ENCODE results near the gene COL15A1. TPM values are rescaled to one million over a fixed set of nuclear protein-coding genes. Genes with fewer than 3 reads are reported as not detected.
A peak's percentile ranks its signal among the peaks of the same experiment; 100 is the strongest.
"Not testable (repeated sequence)": the region's sequence is repeated elsewhere in the genome, so short reads cannot be mapped to it uniquely, and the experiment has no call there.

COL15A1 gene
- total RNA-seq, 2 donors from 2014 or later, result 73.3 to 75.0 TPM

- intact Hi-C loops (cut with DNase I), result loop anchor here in 1 of 2 donors (5.0 kb wide), 1 partner anchor 140 kb away; no protein-coding TSS in a partner anchor
- no peak for DNase-seq
- ATAC-seq, result no peak
Measured at GRCh38 chr9:99001892-99002291, 58.2 kb downstream of the COL15A1 start.

GRCh38 chr9:99002706-99003105 lies 59.0 kb downstream of the COL15A1 start:
- no peak for ATAC-seq
- no peak for DNase-seq
- intact Hi-C loops (cut with DNase I), result loop anchor here in 1 of 2 donors (5.0 kb wide), 1 partner anchor 140 kb away; no protein-coding TSS in a partner anchor

GRCh38 chr9:99003308-99003707 lies 59.6 kb downstream of the COL15A1 start:
- ATAC-seq (no peak), DNase-seq (no peak)
- intact Hi-C loops (cut with DNase I), result loop anchor here in 1 of 2 donors (5.0 kb wide), 1 partner anchor 139 kb away; no protein-coding TSS in a partner anchor

- no peak for DNase-seq
- intact Hi-C loops (cut with DNase I), result loop anchor here in 1 of 2 donors (5.0 kb wide), 1 partner anchor 138 kb away; no protein-coding TSS in a partner anchor
- ATAC-seq, result no peak
Measured at GRCh38 chr9:99004115-99004514, 60.4 kb downstream of the COL15A1 start.

- intact Hi-C loops (cut with DNase I), result loop anchor here in 1 of 2 donors (5.0 kb wide), 1 partner anchor 137 kb away; no protein-coding TSS in a partner anchor
- ATAC-seq (peak in 1 of 2 donors; percentile 15), DNase-seq (no peak)
Measured at GRCh38 chr9:99004717-99005460, 61.2 kb downstream of the COL15A1 start.

GRCh38 chr9:99005651-99006050 lies 61.9 kb downstream of the COL15A1 start:
- DNase-seq (no peak), ATAC-seq (no peak)
- intact Hi-C loops (cut with DNase I), result no loop called here

GRCh38 chr9:99006511-99006910 lies 62.8 kb downstream of the COL15A1 start:
- DNase-seq (no peak), ATAC-seq (no peak)
- intact Hi-C loops (cut with DNase I), result no loop called here

- DNase-seq (no peak), ATAC-seq (no peak)
- intact Hi-C loops (cut with DNase I), result no loop called here
Measured at GRCh38 chr9:99006979-99007378, 63.3 kb downstream of the COL15A1 start.

GRCh38 chr9:99008203-99008602 lies 64.5 kb downstream of the COL15A1 start:
- DNase-seq, result no peak
- no peak for ATAC-seq
- intact Hi-C loops (cut with DNase I), result no loop called here

GRCh38 chr9:99010393-99010792 lies 66.7 kb downstream of the COL15A1 start:
- DNase-seq; ATAC-seq; intact Hi-C loops (cut with DNase I): not testable (repeated sequence)

GRCh38 chr9:99011161-99011709 lies 67.5 kb downstream of the COL15A1 start:
- ATAC-seq, result no peak
- DNase-seq, result no peak
- intact Hi-C loops (cut with DNase I), result no loop called here

GRCh38 chr9:99012957-99013512 lies 69.3 kb downstream of the COL15A1 start:
- peak; percentile 73 to 84 for ATAC-seq
- intact Hi-C loops (cut with DNase I), result no loop called here
- DNase-seq, result no peak

GRCh38 chr9:99013550-99013949 lies 69.8 kb downstream of the COL15A1 start:
- DNase-seq (no peak), ATAC-seq (no peak)
- intact Hi-C loops (cut with DNase I), result no loop called here

GRCh38 chr9:99015448-99015847 lies 71.7 kb downstream of the COL15A1 start:
- ATAC-seq (no peak), DNase-seq (no peak)
- intact Hi-C loops (cut with DNase I), result no loop called here

- DNase-seq (no peak), ATAC-seq (no peak)
- intact Hi-C loops (cut with DNase I), result no loop called here
Measured at GRCh38 chr9:99015890-99016289, 72.2 kb downstream of the COL15A1 start.

- no peak for DNase-seq
- intact Hi-C loops (cut with DNase I), result no loop called here
- ATAC-seq, result no peak
Measured at GRCh38 chr9:99016681-99017387, 73.1 kb downstream of the COL15A1 start.

GRCh38 chr9:99018653-99019052 lies 74.9 kb downstream of the COL15A1 start:
- ATAC-seq (no peak), DNase-seq (no peak)
- intact Hi-C loops (cut with DNase I), result no loop called here

- intact Hi-C loops (cut with DNase I), result no loop called here
- no peak for DNase-seq
- ATAC-seq, result peak in 1 of 2 donors; percentile 74
Measured at GRCh38 chr9:99019510-99020331, 76.0 kb downstream of the COL15A1 start.
